Thoracic aorta (tissue), 2 donors: ENCODE measurements around the gene TMED4. TPM values are rescaled to one million over a fixed set of nuclear protein-coding genes. Genes with fewer than 3 reads are reported as not detected.
A peak's percentile ranks its signal among the peaks of the same experiment; 100 is the strongest.

Experiments used
- ATAC-seq: fragments of 150-250 bp; one replicate; pipeline ENCODE4 v1.8.0; 2017; ENCODE audit warnings: low read depth; ENCODE audit not compliant: insufficient number of reproducible peaks, low FRiP score
- DNase-seq: peaks from one replicate; pipeline ENCODE4 v3.0.0-alpha.2; 2020; ENCODE audit warnings: low spot score
- H3K27ac ChIP-seq, 2 donors: fragments of 200-600 bp; sonication (generic); 1 replicate in 1 of 2; 2 replicates in 1 of 2; pipeline ENCODE4 v1.5.1; 2016; ENCODE audit warnings: mild to moderate bottlenecking in 2 of 2, moderate library complexity in 2 of 2
- H3K27me3 ChIP-seq: fragments of 200-600 bp; sonication (generic); replicated peaks from 2 replicates; pipeline ENCODE4 v1.6.0; 2016; ENCODE audit warnings: mild to moderate bottlenecking; ENCODE audit not compliant: insufficient read depth
- H3K36me3 ChIP-seq: fragments of 200-600 bp; sonication (generic); one replicate; pipeline ENCODE4 v1.5.1; 2016
- H3K4me1 ChIP-seq, 2 donors: fragments of 200-600 bp; sonication (generic); 1 replicate in 1 of 2; 2 replicates in 1 of 2; pipeline versions ENCODE4 v1.5.1 to v1.6.0; 2016; ENCODE audit warnings: low read depth in 2 of 2, mild to moderate bottlenecking in 1 of 2; ENCODE audit not compliant: control insufficient read depth in 1 of 2
- H3K4me3 ChIP-seq: fragments of 200-600 bp; sonication (generic); 2 replicates; pipeline ENCODE4 v1.5.1; 2016; ENCODE audit warnings: mild to moderate bottlenecking
- H3K9me3 ChIP-seq: fragments of 200-600 bp; sonication (generic); 2 replicates; pipeline ENCODE4 v1.5.1; 2016
- CTCF ChIP-seq: fragments of 200-600 bp; sonication (generic); IDR thresholded peaks from one replicate; pipeline ENCODE4 v1.5.1; 2019; ENCODE audit warnings: antibody characterized with exemption
- total RNA-seq, 2 donors: library from RNA; depleted of rRNA; stranded (reverse); fragments of >200 nt; gene quantifications; one replicate each; pipeline versions ENCODE4 v1.1.0 to v1.2.3, GENCODE V29; 2016

Gene TMED4
- total RNA-seq, 2 donors from 2014 or later: 88.2 to 187 TPM

GRCh38 chr7:44615793-44616192 lies 33.8 kb upstream of the TMED4 start:
- H3K27ac ChIP-seq: no peak overlapping the region
- no peak for TF ChIP-seq CTCF
- no peak for DNase-seq
- H3K4me1 ChIP-seq: peaks cover 9 to 12% of the 10 kb centered on the region in 2 donors
- no peaks in the 10 kb centered on the region for H3K9me3 ChIP-seq
- no peaks in the 10 kb centered on the region for H3K27me3 ChIP-seq
- no peak overlapping the region for H3K4me3 ChIP-seq
- H3K36me3 ChIP-seq: no peaks in the 10 kb centered on the region
- ATAC-seq: no peak

- Histone ChIP-seq H3K36me3 (no peaks in the 10 kb centered on the region), H3K4me3 (no peak overlapping the region), H3K9me3 (no peaks in the 10 kb centered on the region), H3K27ac (no peak overlapping the region), H3K27me3 (no peaks in the 10 kb centered on the region), H3K4me1 (peaks cover 9% of the 10 kb centered on the region in 2 donors)
- DNase-seq (no peak), ATAC-seq (no peak)
- TF ChIP-seq CTCF: no peak
Observed at GRCh38 chr7:44615149-44615611, 33.1 kb upstream of the TMED4 start.

- Histone ChIP-seq H3K4me1 (peaks cover 16 to 22% of the 10 kb centered on the region in 2 donors), H3K36me3 (no peaks in the 10 kb centered on the region), H3K9me3 (no peaks in the 10 kb centered on the region), H3K27me3 (no peaks in the 10 kb centered on the region), H3K4me3 (no peak overlapping the region), H3K27ac (no peak overlapping the region)
- DNase-seq: no peak
- no peak for TF ChIP-seq CTCF
- no peak for ATAC-seq
Observed at GRCh38 chr7:44609829-44610228, 27.8 kb upstream of the TMED4 start.

- H3K36me3 ChIP-seq: no peaks in the 10 kb centered on the region
- H3K27ac ChIP-seq: no peak overlapping the region
- H3K4me1 ChIP-seq: peaks cover 13 to 22% of the 10 kb centered on the region in 2 donors
- ATAC-seq (no peak), DNase-seq (no peak)
- H3K4me3 ChIP-seq: no peak overlapping the region
- no peak for TF ChIP-seq CTCF
- no peaks in the 10 kb centered on the region for H3K27me3 ChIP-seq
- no peaks in the 10 kb centered on the region for H3K9me3 ChIP-seq
Observed at GRCh38 chr7:44608916-44609648, 27.1 kb upstream of the TMED4 start.

GRCh38 chr7:44607141-44608068 lies 25.4 kb upstream of the TMED4 start:
- peak overlapping the region; percentile 99 to 100 for H3K27ac ChIP-seq
- no peaks in the 10 kb centered on the region for H3K36me3 ChIP-seq
- peak overlapping the region; percentile 100 for H3K4me3 ChIP-seq
- H3K27me3 ChIP-seq: no peaks in the 10 kb centered on the region
- peaks cover 13 to 22% of the 10 kb centered on the region in 2 donors for H3K4me1 ChIP-seq
- no peaks in the 10 kb centered on the region for H3K9me3 ChIP-seq
- TF ChIP-seq CTCF: no peak
- ATAC-seq (no peak), DNase-seq (no peak)
